ENCODE results near the gene FAM117B. TPM values are rescaled to one million over a fixed set of nuclear protein-coding genes. Genes with fewer than 3 reads are reported as not detected.

Gene FAM117B
- total and polyA plus RNA-seq, 4 donors: 0.65 to 3.4 (median 2.4) TPM

- Histone ChIP-seq H3K4me1 (ENCODE audit: control insufficient read depth in 4 of 4, insufficient read depth in 4 of 4, low read length in 3 of 4) (peaks cover 0 to 8% (median 6%) of the 10 kb centered on the region in 4 donors), H3K4me3 (ENCODE audit: low read depth in 1 of 3, low read length in 3 of 3) (no peak overlapping the region), H3K9ac (ENCODE audit: low read depth in 1 of 2, low read length in 2 of 2) (no peak overlapping the region), H3K9me3 (ENCODE audit: control insufficient read depth in 4 of 4, low read length in 3 of 4) (no peaks in the 10 kb centered on the region), H3K27me3 (ENCODE audit: control insufficient read depth in 4 of 4, insufficient read depth in 4 of 4, low read length in 3 of 4) (no peaks in the 10 kb centered on the region), H3K27ac (ENCODE audit: low read depth in 1 of 2, low read length in 2 of 2) (no peak overlapping the region), H3K36me3 (ENCODE audit: control insufficient read depth in 4 of 4, insufficient read depth in 3 of 4, low read depth in 1 of 4, low read length in 3 of 4) (no peaks in the 10 kb centered on the region)
- WGBS: 96% methylated on average over 2 of the region's 2 CpGs
- TF ChIP-seq RAD21 (IDR thresholded peaks at IDR 0.05) (no peak), SP1 (IDR thresholded peaks at IDR 0.05) (no peak), TAF1 (conservative IDR thresholded peaks at IDR 0.05) (no peak), EGR1 (IDR thresholded peaks at IDR 0.05; ENCODE audit: low read depth in 2 of 2) (no peak), JUND (IDR thresholded peaks at IDR 0.05) (no peak), REST (IDR thresholded peaks at IDR 0.05) (no peak), HNF4A (conservative IDR thresholded peaks at IDR 0.05) (no peak), FOXA2 (IDR thresholded peaks at IDR 0.05) (no peak), YY1 (IDR thresholded peaks at IDR 0.05) (no peak), GABPA (IDR thresholded peaks at IDR 0.05 in 1 of 2, conservative IDR thresholded peaks at IDR 0.05 in 1 of 2) (no peak), NR2F2 (IDR thresholded peaks at IDR 0.05) (no peak), ATF3 (IDR thresholded peaks at IDR 0.05) (no peak), MAX (IDR thresholded peaks at IDR 0.05) (no peak), FOXA1 (IDR thresholded peaks at IDR 0.05) (no peak), RXRA (IDR thresholded peaks at IDR 0.05) (no peak), HNF4G (IDR thresholded peaks at IDR 0.05) (no peak)
- TF ChIP-seq, protein P1, sequence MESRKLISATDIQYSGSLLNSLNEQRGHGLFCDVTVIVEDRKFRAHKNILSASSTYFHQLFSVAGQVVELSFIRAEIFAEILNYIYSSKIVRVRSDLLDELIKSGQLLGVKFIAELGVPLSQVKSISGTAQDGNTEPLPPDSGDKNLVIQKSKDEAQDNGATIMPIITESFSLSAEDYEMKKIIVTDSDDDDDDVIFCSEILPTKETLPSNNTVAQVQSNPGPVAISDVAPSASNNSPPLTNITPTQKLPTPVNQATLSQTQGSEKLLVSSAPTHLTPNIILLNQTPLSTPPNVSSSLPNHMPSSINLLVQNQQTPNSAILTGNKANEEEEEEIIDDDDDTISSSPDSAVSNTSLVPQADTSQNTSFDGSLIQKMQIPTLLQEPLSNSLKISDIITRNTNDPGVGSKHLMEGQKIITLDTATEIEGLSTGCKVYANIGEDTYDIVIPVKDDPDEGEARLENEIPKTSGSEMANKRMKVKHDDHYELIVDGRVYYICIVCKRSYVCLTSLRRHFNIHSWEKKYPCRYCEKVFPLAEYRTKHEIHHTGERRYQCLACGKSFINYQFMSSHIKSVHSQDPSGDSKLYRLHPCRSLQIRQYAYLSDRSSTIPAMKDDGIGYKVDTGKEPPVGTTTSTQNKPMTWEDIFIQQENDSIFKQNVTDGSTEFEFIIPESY (IDR thresholded peaks at IDR 0.05): no peak
- TF ChIP-seq, protein P2, sequence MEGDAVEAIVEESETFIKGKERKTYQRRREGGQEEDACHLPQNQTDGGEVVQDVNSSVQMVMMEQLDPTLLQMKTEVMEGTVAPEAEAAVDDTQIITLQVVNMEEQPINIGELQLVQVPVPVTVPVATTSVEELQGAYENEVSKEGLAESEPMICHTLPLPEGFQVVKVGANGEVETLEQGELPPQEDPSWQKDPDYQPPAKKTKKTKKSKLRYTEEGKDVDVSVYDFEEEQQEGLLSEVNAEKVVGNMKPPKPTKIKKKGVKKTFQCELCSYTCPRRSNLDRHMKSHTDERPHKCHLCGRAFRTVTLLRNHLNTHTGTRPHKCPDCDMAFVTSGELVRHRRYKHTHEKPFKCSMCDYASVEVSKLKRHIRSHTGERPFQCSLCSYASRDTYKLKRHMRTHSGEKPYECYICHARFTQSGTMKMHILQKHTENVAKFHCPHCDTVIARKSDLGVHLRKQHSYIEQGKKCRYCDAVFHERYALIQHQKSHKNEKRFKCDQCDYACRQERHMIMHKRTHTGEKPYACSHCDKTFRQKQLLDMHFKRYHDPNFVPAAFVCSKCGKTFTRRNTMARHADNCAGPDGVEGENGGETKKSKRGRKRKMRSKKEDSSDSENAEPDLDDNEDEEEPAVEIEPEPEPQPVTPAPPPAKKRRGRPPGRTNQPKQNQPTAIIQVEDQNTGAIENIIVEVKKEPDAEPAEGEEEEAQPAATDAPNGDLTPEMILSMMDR (IDR thresholded peaks at IDR 0.05; ENCODE audit: low read depth, low read length, missing input control): no peak
- DNase-seq (ENCODE audit: low spot score): no peak
Observed at GRCh38 chr2:202592566-202592965, 42.2 kb upstream of the FAM117B start.
